ENCODE data around the gene LRG1. TPM values are rescaled to one million over a fixed set of nuclear protein-coding genes. Genes with fewer than 3 reads are reported as not detected.

LRG1 gene
- total and polyA plus RNA-seq, 4 donors: 57.8 to 1,122 (median 661) TPM

DNA sequence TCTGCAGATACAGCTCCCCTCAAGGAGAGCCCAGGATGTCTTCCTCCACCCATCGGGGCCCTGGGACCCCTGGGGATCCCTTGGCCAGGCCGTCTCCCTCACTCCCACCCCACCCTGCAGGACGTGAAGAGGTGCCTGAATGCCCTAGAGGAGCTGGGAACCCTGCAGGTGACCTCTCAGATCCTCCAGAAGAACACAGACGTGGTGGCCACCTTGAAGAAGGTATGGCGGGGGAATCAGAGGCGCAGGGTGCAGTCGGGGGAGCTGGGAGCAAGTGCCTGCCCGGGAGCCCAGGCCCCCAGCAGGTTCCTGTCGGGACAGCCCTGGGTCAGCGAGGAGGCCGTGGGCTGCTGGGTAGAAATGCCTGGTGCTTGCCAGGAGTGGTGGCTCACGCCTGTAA, 41.1 kb downstream of the LRG1 start:
- Histone ChIP-seq H3K9me3 (ENCODE audit: control insufficient read depth in 4 of 4, low read length in 3 of 4) (no peaks in the 10 kb centered on the region), H3K27me3 (ENCODE audit: control insufficient read depth in 4 of 4, insufficient read depth in 4 of 4, low read length in 3 of 4) (no peaks in the 10 kb centered on the region), H3K27ac (ENCODE audit: low read depth in 1 of 2, low read length in 2 of 2) (no peak overlapping the region), H3K4me3 (ENCODE audit: low read depth in 1 of 3, low read length in 3 of 3) (no peak overlapping the region), H3K9ac (ENCODE audit: low read depth in 1 of 2, low read length in 2 of 2) (no peak overlapping the region), H3K36me3 (ENCODE audit: control insufficient read depth in 4 of 4, insufficient read depth in 3 of 4, low read depth in 1 of 4, low read length in 3 of 4) (peaks cover 6 to 62% (median 20%) of the 10 kb centered on the region in 4 donors), H3K4me1 (ENCODE audit: control insufficient read depth in 4 of 4, insufficient read depth in 4 of 4, low read length in 3 of 4) (no peaks in the 10 kb centered on the region)
- no peak for DNase-seq (ENCODE audit: low spot score)
- WGBS: 93% methylated on average over 12 of the region's 12 CpGs
- TF ChIP-seq TAF1 (conservative IDR thresholded peaks at IDR 0.05) (no peak), FOXA1 (IDR thresholded peaks at IDR 0.05) (no peak), EGR1 (IDR thresholded peaks at IDR 0.05; ENCODE audit: low read depth in 2 of 2) (no peak), REST (IDR thresholded peaks at IDR 0.05) (no peak), SP1 (IDR thresholded peaks at IDR 0.05) (no peak), GABPA (IDR thresholded peaks at IDR 0.05 in 1 of 2, conservative IDR thresholded peaks at IDR 0.05 in 1 of 2) (no peak), RXRA (IDR thresholded peaks at IDR 0.05) (no peak)
- TF ChIP-seq, protein P1, sequence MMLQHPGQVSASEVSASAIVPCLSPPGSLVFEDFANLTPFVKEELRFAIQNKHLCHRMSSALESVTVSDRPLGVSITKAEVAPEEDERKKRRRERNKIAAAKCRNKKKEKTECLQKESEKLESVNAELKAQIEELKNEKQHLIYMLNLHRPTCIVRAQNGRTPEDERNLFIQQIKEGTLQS (IDR thresholded peaks at IDR 0.05): no peak

- DNase-seq (ENCODE audit: low spot score): no peak
- H3K36me3 ChIP-seq (ENCODE audit: control insufficient read depth in 4 of 4, insufficient read depth in 3 of 4, low read depth in 1 of 4, low read length in 3 of 4): peaks cover 5 to 58% (median 21%) of the 10 kb centered on the region in 4 donors
- no peaks in the 10 kb centered on the region for H3K9me3 ChIP-seq (ENCODE audit: control insufficient read depth in 4 of 4, low read length in 3 of 4)
- no peak overlapping the region for H3K9ac ChIP-seq (ENCODE audit: low read depth in 1 of 2, low read length in 2 of 2)
- WGBS: 96% methylated on average over 25 of the region's 25 CpGs
- no peak overlapping the region for H3K4me3 ChIP-seq (ENCODE audit: low read depth in 1 of 3, low read length in 3 of 3)
- TF ChIP-seq HNF4A (conservative IDR thresholded peaks at IDR 0.05): no peak
- TF ChIP-seq NR2F2 (IDR thresholded peaks at IDR 0.05): no peak
- no peak for TF ChIP-seq EGR1 (IDR thresholded peaks at IDR 0.05; ENCODE audit: low read depth in 2 of 2)
- TF ChIP-seq TAF1 (conservative IDR thresholded peaks at IDR 0.05): no peak
- TF ChIP-seq SP1 (IDR thresholded peaks at IDR 0.05): no peak
- no peak for TF ChIP-seq FOXA1 (IDR thresholded peaks at IDR 0.05)
- no peak for TF ChIP-seq RXRA (IDR thresholded peaks at IDR 0.05)
- H3K27ac ChIP-seq (ENCODE audit: low read depth in 1 of 2, low read length in 2 of 2): no peak overlapping the region
- no peaks in the 10 kb centered on the region for H3K4me1 ChIP-seq (ENCODE audit: control insufficient read depth in 4 of 4, insufficient read depth in 4 of 4, low read length in 3 of 4)
- no peaks in the 10 kb centered on the region for H3K27me3 ChIP-seq (ENCODE audit: control insufficient read depth in 4 of 4, insufficient read depth in 4 of 4, low read length in 3 of 4)
Measured at GRCh38 chr19:4497770-4498389, 42.0 kb downstream of the LRG1 start.

DNA sequence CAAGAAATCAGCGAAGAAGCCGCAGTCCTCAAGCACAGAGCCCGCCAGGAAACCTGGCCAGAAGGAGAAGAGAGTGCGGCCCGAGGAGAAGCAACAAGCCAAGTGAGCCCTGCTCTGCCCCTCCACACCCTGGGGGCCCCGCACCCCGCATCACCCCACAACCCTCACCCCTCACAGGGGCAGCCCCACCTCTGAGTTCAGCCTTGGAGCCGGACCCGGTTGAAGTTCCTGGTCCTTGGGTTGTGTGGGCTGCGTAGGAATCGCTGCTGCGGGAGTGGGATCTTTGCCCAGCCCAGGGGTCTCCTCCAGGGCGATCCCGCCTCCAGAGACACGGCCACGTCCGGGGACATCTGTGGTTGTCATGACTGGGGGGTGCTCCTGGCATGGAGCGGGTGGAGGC, 43.5 kb downstream of the LRG1 start:
- peaks cover 4 to 50% (median 16%) of the 10 kb centered on the region in 4 donors for H3K36me3 ChIP-seq (ENCODE audit: control insufficient read depth in 4 of 4, insufficient read depth in 3 of 4, low read depth in 1 of 4, low read length in 3 of 4)
- H3K27ac ChIP-seq (ENCODE audit: low read depth in 1 of 2, low read length in 2 of 2): no peak overlapping the region
- H3K9ac ChIP-seq (ENCODE audit: low read depth in 1 of 2, low read length in 2 of 2): no peak overlapping the region
- H3K4me3 ChIP-seq (ENCODE audit: low read depth in 1 of 3, low read length in 3 of 3): no peak overlapping the region
- no peaks in the 10 kb centered on the region for H3K27me3 ChIP-seq (ENCODE audit: control insufficient read depth in 4 of 4, insufficient read depth in 4 of 4, low read length in 3 of 4)
- no peak for DNase-seq (ENCODE audit: low spot score)
- 94% methylated on average over 18 of the region's 18 CpGs for WGBS
- TF ChIP-seq HNF4A (conservative IDR thresholded peaks at IDR 0.05) (no peak), JUND (IDR thresholded peaks at IDR 0.05) (no peak), SP1 (IDR thresholded peaks at IDR 0.05) (no peak)
- TF ChIP-seq, protein P1 (IDR thresholded peaks at IDR 0.05): no peak
- no peaks in the 10 kb centered on the region for H3K4me1 ChIP-seq (ENCODE audit: control insufficient read depth in 4 of 4, insufficient read depth in 4 of 4, low read length in 3 of 4)
- no peaks in the 10 kb centered on the region for H3K9me3 ChIP-seq (ENCODE audit: control insufficient read depth in 4 of 4, low read length in 3 of 4)
